IPS DF 6.9 (cell line): ENCODE results near the gene ZMAT1.
"Not testable (repeated sequence)": the region's sequence is repeated elsewhere in the genome, so short reads cannot be mapped to it uniquely, and the experiment has no call there.

Experiments
- DNase-seq: peaks from one replicate; pipeline ENCODE4 v3.0.0-alpha.2; 2013; ENCODE audit warnings: low read depth, low spot score
- H3K27ac ChIP-seq: one replicate; pipeline ENCODE4 v1.5.1; 2013; ENCODE audit warnings: low read length, control low read depth
- H3K27me3 ChIP-seq: 2 replicates; pipeline ENCODE4 v1.6.1; 2013; ENCODE audit warnings: mild to moderate bottlenecking, low read length; ENCODE audit not compliant: control insufficient read depth, insufficient read depth
- H3K36me3 ChIP-seq: 2 replicates; pipeline ENCODE4 v1.6.1; 2013; ENCODE audit warnings: low read length; ENCODE audit not compliant: control insufficient read depth, insufficient read depth
- H3K4me1 ChIP-seq: 2 replicates; pipeline ENCODE4 v1.6.1; 2013; ENCODE audit warnings: low read length; ENCODE audit not compliant: control insufficient read depth, insufficient read depth
- H3K4me3 ChIP-seq: 2 replicates; pipeline ENCODE4 v1.5.1; 2013; ENCODE audit warnings: mild to moderate bottlenecking, low read length
- H3K9me3 ChIP-seq: 2 replicates; pipeline ENCODE4 v1.6.1; 2013; ENCODE audit warnings: low read length, inconsistent platforms; ENCODE audit not compliant: control insufficient read depth, insufficient read depth
- WGBS: extraction: QIAGEN DNeasy Blood & Tissue Kit; methylation state at CpG from one replicate; pipeline ENCODE4 v1.1.7; 2013; ENCODE audit warnings: mixed read lengths, missing lambda C conversion rate; ENCODE audit not compliant: insufficient read length, insufficient coverage; 5-methylcytosine and 5-hydroxymethylcytosine counted together

ZMAT1 gene

GRCh38 chrX:101931488-101932248 lies at the start of gene ZMAT1:
Gene ZMAT1, minus strand, starts transcription at chrX:101932027. Its CDS starts 19 bp downstream, at chrX:101932008.
- H3K9me3 ChIP-seq = no peaks in the 10 kb centered on the region
- no CpG with 5 or more reads among the region's 74 CpGs for WGBS
- no peaks in the 10 kb centered on the region for H3K27me3 ChIP-seq
- peak within 1 kb of the TSS; percentile 55; the same call in 1 of the 2 replicates for H3K4me3 ChIP-seq
- no peaks in the 10 kb centered on the region for H3K36me3 ChIP-seq
- no peak within 1 kb of the TSS for H3K27ac ChIP-seq
- H3K4me1 ChIP-seq = no peaks in the 10 kb centered on the region
- peak; percentile 57 for DNase-seq

- H3K27ac ChIP-seq = no peak overlapping the region
- H3K27me3 ChIP-seq = no peaks in the 10 kb centered on the region
- no peaks in the 10 kb centered on the region for H3K4me1 ChIP-seq
- no peak overlapping the region for H3K4me3 ChIP-seq
- no peaks in the 10 kb centered on the region for H3K36me3 ChIP-seq
- no peaks in the 10 kb centered on the region for H3K9me3 ChIP-seq
- DNase-seq = no peak
These were observed 45.3 kb upstream of the ZMAT1 start for GRCh38 chrX:101977106-101977505.

GRCh38 chrX:101973066-101973465 lies 41.2 kb upstream of the ZMAT1 start:
- Histone ChIP-seq H3K4me1 (no peaks in the 10 kb centered on the region), H3K9me3 (no peaks in the 10 kb centered on the region), H3K36me3 (no peaks in the 10 kb centered on the region), H3K27me3 (no peaks in the 10 kb centered on the region), H3K27ac (no peak overlapping the region), H3K4me3 (no peak overlapping the region)
- DNase-seq = no peak

GRCh38 chrX:101964923-101965539 lies 33.2 kb upstream of the ZMAT1 start:
- H3K27ac ChIP-seq, H3K4me1 ChIP-seq, H3K9me3 ChIP-seq, H3K4me3 ChIP-seq, H3K36me3 ChIP-seq, DNase-seq, H3K27me3 ChIP-seq: not testable (repeated sequence)
- WGBS = no CpG with 5 or more reads among the region's 2 CpGs

GRCh38 chrX:101958139-101958538 lies 26.3 kb upstream of the ZMAT1 start:
- DNase-seq = no peak
- no peaks in the 10 kb centered on the region for H3K4me1 ChIP-seq
- no peaks in the 10 kb centered on the region for H3K9me3 ChIP-seq

GRCh38 chrX:101957174-101957573 lies 25.3 kb upstream of the ZMAT1 start:
- WGBS = no CpG with 5 or more reads among the region's 1 CpG
- DNase-seq = no peak
- no peaks in the 10 kb centered on the region for H3K27me3 ChIP-seq

More at GRCh38 chrX:101958139-101958538, 26.3 kb upstream of the ZMAT1 start:
- Histone ChIP-seq H3K4me3 (no peak overlapping the region), H3K27me3 (no peaks in the 10 kb centered on the region), H3K27ac (no peak overlapping the region), H3K36me3 (no peaks in the 10 kb centered on the region)
- no CpG with 5 or more reads among the region's 1 CpG for WGBS

GRCh38 chrX:101956556-101956955 lies 24.7 kb upstream of the ZMAT1 start:
- Histone ChIP-seq H3K4me1 (no peaks in the 10 kb centered on the region), H3K9me3 (no peaks in the 10 kb centered on the region), H3K27ac (no peak overlapping the region), H3K36me3 (no peaks in the 10 kb centered on the region), H3K27me3 (no peaks in the 10 kb centered on the region), H3K4me3 (no peak overlapping the region)
- no peak for DNase-seq
- WGBS = no CpG with 5 or more reads among the region's 2 CpGs

More at GRCh38 chrX:101957174-101957573, 25.3 kb upstream of the ZMAT1 start:
- Histone ChIP-seq H3K9me3 (no peaks in the 10 kb centered on the region), H3K36me3 (no peaks in the 10 kb centered on the region), H3K27ac (no peak overlapping the region), H3K4me3 (no peak overlapping the region), H3K4me1 (no peaks in the 10 kb centered on the region)

GRCh38 chrX:101950581-101950980 lies 18.8 kb upstream of the ZMAT1 start:
- no CpG with 5 or more reads among the region's 6 CpGs for WGBS
- Histone ChIP-seq H3K4me3 (no peak overlapping the region), H3K9me3 (no peaks in the 10 kb centered on the region), H3K4me1 (no peaks in the 10 kb centered on the region), H3K36me3 (no peaks in the 10 kb centered on the region), H3K27me3 (no peaks in the 10 kb centered on the region), H3K27ac (no peak overlapping the region)
- DNase-seq = no peak

- no peak for DNase-seq
- H3K27ac ChIP-seq = no peak overlapping the region
- no peaks in the 10 kb centered on the region for H3K27me3 ChIP-seq
- H3K4me3 ChIP-seq = no peak overlapping the region; the same call in 1 of the 2 replicates
- H3K36me3 ChIP-seq = no peaks in the 10 kb centered on the region
- WGBS = no CpG with 5 or more reads among the region's 8 CpGs
- no peaks in the 10 kb centered on the region for H3K9me3 ChIP-seq
- no peaks in the 10 kb centered on the region for H3K4me1 ChIP-seq
These were observed 383 bp upstream of the ZMAT1 start for GRCh38 chrX:101932249-101932570.

GRCh38 chrX:101931136-101931487 lies 715 bp downstream of the ZMAT1 start:
- no peak overlapping the region for H3K27ac ChIP-seq
- H3K4me3 ChIP-seq = peak overlapping the region; percentile 55; the same call in 1 of the 2 replicates
- no peaks in the 10 kb centered on the region for H3K27me3 ChIP-seq
- no peaks in the 10 kb centered on the region for H3K9me3 ChIP-seq
- H3K4me1 ChIP-seq = no peaks in the 10 kb centered on the region
- DNase-seq = no peak
- WGBS = no CpG with 5 or more reads among the region's 6 CpGs
- H3K36me3 ChIP-seq = no peaks in the 10 kb centered on the region

- Histone ChIP-seq H3K27ac (no peak overlapping the region), H3K9me3 (no peaks in the 10 kb centered on the region), H3K36me3 (no peaks in the 10 kb centered on the region), H3K4me1 (no peaks in the 10 kb centered on the region), H3K27me3 (no peaks in the 10 kb centered on the region), H3K4me3 (no peak overlapping the region)
- WGBS = no CpG with 5 or more reads among the region's 5 CpGs
- DNase-seq = no peak
These were observed 6.1 kb downstream of the ZMAT1 start for GRCh38 chrX:101925733-101926132.
